IPS-NIHi11 (cell line): ENCODE results near the gene PLAGL2.
"Not testable (repeated sequence)": the region's sequence is repeated elsewhere in the genome, so short reads cannot be mapped to it uniquely, and the experiment has no call there.

Experiments used
- DNase-seq: peaks from one replicate; pipeline ENCODE4 v3.0.0; 2012; ENCODE audit warnings: mixed read lengths, low spot score

The PLAGL2 gene

DNA sequence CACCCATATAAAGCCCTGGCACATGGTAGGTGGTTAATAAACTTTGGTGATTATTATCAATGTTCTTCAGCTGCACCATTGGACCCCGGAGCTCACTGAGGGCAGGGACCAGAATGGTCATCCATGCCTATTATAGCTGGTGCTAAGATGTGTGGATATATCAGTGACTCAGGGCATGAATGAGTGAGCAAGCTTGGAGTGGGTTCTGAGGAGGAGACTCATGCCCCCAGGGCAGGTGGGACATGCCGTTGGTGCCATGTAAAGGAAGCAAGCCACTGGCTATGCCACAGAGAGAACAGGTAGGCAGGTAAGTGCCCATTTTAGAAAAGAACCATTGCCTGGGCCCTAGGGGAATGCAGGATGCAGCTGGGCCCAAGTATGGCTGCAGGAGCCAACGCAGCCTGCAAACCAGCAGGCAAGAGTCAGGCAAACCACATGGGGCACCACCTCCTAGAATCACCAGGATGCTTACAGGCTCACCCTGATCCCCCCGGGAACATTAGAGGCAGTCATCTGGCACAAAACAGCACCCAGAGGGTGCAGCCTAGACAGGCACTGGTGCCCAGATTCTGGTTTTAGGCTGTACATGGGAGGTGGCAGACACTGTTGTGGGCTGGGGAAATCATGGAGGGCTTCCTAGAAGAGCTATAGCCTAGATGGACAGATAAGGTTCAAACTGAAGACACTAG, 23.5 kb downstream of the PLAGL2 start:
- DNase-seq = no peak

- DNase-seq = no peak
These were observed 25.9 kb downstream of the PLAGL2 start for GRCh38 chr20:32181606-32182005.

DNA sequence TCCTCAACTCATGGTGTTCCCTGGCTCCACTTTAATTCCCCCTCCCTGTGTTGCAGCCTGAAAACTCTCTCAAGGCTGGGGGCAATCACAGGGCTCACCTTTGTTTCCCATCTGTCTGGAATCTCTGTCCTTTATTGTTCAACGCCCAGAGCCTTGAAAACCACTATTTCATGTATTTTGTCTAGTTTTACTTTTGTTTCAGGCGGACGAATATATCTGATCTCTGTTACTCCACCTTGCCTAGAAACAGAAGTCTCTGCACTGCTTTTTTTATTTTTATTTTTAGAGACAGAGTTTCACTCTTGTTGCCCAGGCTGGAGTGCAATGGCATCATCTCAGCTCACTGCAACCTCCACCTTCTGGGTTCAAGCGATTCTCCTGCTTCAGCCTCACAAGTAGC, 27.6 kb downstream of the PLAGL2 start:
- DNase-seq = no peak

DNA sequence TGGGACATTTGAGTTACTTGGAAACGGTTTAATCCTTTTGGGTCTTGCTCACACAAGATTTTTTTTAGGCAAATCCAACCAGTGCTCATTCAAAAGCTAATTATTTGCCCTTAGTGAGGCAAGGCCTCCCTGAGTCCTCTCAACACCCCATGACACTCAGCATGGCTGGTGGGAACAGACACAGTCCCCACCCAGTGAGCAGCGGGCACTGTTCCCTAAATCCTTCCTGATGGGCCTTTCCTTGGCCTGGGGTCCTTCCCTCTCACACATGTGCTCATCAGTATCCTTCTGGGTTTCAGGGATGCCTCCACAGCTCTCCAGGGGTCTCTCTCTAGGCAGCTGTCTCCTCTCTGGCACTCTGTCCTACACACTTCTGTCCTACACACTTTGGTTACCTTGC, 28.0 kb downstream of the PLAGL2 start:
- no peak for DNase-seq

- DNase-seq = not testable (repeated sequence)
These were observed 29.8 kb downstream of the PLAGL2 start for GRCh38 chr20:32177696-32178095.

DNA sequence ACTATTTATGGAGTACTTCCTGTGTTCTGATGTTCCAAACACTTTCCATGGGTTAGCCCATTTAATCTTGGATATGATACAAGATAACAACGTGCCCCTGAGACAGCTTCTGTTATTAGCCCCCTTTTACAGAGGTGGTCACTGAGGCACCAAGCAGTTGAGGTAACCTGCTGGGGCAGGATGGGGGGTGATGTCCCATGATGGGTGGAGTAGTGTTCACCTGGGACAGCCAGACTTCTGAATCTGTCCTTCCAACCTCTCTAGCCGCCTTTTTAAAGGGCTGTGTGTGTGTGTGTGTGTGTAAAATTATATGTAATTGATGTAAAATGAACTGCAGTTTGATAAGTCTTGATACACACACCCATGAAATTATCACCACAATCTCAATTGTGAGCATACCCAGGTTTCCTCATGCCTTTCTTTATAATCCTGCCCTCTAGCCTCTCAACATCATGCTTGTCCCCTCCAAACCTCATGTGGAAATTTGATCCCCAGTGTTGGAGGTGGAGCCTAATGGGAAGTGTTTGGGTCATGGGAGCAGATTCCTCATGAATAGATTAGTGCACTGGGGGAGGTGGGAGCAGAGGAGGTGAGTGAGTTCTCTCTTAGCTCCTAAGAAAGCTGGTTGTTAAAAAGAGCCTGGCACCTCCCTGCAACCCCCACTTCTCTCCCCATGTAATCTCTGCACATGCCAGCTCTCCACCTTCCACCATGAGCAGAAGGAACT, 39.2 kb downstream of the PLAGL2 start:
- DNase-seq = peak; percentile 79

DNA sequence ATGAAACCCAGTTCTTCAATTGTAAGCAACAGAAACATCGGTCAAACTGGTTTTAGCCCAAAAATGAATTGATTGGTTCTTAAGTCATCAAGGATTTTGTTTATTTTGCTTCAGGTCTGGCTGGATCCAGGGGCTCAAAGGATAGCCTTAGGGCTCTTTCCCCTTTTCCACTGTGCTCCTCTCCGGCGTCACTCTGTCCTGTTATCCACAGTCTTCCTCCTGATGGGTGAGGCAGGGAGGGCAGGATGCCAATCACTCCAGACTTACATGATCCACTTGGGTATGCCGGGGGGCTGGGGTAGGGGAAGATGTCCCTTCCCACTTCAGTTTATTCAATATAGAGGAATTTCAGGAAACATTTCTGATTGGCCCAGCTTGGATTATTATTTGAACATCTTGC, 40.0 kb downstream of the PLAGL2 start:
- DNase-seq = no peak

DNA sequence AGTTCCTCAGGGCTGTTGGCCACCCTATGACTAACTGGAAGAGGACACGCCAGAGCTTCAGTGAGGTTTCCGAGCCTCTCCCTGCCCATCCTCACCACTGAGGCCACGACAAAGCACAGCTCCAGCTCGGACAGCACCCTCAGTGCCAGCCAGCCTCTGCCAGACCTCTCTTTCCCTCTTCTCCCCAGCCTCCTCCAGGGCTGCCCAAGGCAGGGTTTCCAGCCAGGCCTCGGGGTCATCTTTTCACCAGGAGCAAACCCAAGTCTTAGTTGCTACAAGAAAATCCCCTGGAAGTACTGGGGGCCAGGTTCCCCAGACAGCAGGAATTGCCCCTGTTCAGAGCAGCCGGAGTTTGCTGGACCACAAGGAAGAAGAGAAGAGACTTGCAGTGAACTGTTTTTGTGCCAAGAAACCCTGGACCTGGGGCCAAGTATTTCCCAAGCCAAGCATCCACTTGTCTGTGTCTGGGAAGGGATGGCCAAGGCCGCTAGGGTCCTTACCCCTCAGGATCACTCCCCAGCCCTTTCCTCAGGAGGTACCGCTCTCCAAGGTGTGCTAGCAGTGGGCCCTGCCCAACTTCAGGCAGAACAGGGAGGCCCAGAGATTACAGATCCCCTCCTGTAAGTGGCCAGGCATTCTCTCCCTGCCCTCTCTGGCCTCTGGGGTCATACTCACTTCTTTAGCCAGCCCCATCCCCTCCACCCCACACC, 41.6 kb downstream of the PLAGL2 start:
- no peak for DNase-seq

DNA sequence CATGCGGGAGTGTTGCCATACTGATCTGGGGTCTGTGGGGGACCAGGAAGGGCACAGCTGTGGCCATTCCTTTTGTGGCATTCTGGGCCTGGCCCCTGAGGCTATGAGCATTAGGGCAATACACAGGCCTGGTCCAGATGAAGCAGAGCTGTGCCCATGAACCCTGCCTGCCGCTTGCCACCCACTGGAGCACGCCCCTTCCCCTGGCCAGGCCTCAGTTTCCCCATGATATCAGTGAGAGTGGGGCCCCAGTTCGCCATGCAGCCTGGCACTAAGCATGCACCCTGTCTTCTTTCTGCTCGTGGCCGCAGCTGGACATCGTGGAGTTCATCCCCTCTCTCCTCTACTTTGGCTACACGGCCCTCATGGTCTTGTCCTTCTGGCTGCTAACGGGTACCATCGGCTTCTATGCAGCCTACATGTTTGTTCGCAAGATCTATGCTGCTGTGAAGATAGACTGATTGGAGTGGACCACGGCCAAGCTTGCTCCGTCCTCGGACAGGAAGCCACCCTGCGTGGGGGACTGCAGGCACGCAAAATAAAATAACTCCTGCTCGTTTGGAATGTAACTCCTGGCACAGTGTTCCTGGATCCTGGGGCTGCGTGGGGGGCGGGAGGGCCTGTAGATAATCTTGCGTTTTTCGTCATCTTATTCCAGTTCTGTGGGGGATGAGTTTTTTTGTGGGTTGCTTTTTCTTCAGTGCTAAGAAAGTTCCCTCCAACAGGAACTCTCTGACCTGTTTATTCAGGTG, 42.4 kb downstream of the PLAGL2 start:
- DNase-seq = no peak

DNA sequence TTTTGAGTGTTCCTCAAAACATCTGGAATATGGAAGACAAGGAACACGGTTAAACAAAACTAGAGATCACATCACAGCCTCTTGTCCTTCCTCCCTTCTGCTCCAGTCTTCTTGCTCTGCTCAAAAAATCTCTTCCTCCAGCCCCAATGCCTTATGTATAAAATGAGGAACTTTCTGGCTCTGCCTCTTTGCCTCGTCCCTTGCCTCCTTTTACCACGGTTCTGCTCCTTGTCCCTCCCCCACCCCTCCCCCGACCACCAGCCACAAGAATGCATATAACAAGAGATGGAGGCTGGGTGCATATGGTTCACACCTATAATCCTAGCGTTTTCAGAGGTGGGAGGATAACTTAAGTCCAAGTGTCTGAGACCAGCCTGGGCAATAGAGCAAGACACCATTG, 43.6 kb downstream of the PLAGL2 start:
- no peak for DNase-seq

GRCh38 chr20:32162351-32162750, 45.2 kb downstream of the PLAGL2 start:
- DNase-seq = no peak

DNA sequence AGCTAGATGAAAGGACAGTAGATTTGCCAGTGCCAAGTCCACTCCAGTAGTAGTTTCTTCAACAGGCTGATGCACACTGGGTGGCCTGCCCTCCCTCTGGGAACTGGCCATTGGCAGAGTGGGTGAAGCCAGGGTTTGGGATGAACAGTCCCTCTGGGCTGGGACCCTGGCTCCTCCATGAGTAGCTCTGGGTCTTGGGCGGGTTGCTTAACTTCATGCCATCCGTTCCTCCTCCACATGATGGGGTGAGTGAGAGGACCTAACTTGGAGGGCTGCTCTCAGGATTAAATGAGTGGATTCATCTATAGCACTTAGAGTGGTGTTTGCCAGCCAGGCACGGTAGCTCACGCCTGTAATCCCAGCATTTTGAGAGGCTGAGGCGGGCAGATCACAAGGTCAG, 47.2 kb downstream of the PLAGL2 start:
- DNase-seq = no peak

DNA sequence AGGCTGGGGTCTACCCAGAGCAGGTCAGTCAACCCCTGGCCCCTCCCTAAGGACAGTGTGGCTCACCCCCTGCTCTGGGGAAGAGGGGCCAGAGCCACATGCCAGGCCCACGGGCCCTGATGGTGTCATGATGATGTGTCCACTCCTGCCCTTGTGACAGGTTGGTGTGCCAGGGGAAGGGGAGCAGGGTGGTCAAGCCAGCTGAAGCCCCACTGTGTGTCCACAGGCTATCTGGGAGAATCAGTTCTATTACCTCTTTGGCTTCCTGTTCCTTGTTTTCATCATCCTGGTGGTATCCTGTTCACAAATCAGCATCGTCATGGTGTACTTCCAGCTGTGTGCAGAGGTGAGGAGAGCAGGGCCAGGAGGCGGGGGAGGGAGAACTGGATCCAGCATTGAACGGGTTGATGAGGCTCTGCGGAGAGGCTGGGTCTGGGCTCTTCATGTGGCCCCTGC, 47.7 kb downstream of the PLAGL2 start:
- DNase-seq = no peak

GRCh38 chr20:32158943-32159660, 48.4 kb downstream of the PLAGL2 start:
- no peak for DNase-seq

GRCh38 chr20:32158351-32158750, 49.2 kb downstream of the PLAGL2 start:
- no peak for DNase-seq

- DNase-seq = no peak
These were observed 49.9 kb downstream of the PLAGL2 start for GRCh38 chr20:32157611-32158010.

DNA sequence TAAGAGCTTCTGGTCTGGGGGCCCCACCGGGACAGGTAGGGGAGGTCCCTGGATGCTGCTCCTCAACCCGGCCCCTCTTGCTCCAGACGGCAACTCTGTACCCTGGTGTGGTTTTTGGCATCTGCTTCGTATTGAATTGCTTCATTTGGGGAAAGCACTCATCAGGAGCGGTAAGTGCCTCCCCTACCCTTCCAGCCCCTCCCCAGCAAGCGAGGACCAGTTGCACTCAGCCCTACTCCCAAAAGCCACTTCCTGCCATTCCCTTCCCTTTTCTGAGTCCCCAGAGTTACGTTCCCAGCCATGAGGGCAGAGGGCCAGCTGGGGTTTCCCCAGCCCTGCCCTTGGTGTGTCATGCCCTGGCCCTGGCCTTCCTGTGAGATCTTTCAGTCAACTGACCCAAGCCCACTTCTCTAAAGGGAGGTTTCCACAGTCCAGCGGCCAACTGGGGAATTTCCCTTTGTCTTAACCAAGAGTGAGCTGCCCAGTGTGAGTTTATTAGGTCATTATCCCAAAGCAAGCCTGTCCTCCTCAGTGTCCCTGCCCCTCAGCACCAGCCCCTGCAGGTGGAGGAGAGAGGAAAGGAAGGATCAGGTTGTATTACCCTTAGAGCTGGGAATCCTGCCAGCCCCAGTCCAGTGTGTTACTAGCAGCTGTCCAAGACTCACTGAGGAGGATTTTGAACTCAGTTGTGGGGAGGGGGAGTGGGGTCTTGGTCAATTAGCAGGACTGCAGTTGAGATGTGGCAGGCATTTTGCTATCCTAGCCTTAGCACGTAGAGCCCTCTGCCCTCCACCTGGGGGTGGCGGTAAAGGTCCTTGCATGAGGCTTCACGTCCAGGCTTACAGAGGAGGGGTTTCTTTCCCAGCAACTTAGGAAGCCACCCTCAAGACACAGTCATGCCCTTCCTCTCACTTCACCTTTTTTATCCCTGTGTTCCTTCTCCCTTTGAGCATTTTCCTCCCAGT, 52.2 kb downstream of the PLAGL2 start:
- DNase-seq = peak; percentile 59

GRCh38 chr20:32153771-32154170, 53.8 kb downstream of the PLAGL2 start:
- no peak for DNase-seq

GRCh38 chr20:32153156-32153665, 54.3 kb downstream of the PLAGL2 start:
- DNase-seq = no peak
